ENCODE measurements around the gene KDELR3. TPM values are rescaled to one million over a fixed set of nuclear protein-coding genes. Genes with fewer than 3 reads are reported as not detected.

KDELR3 gene
- total RNA-seq, 1 donor from 2014 or later: 7.1 TPM

DNA sequence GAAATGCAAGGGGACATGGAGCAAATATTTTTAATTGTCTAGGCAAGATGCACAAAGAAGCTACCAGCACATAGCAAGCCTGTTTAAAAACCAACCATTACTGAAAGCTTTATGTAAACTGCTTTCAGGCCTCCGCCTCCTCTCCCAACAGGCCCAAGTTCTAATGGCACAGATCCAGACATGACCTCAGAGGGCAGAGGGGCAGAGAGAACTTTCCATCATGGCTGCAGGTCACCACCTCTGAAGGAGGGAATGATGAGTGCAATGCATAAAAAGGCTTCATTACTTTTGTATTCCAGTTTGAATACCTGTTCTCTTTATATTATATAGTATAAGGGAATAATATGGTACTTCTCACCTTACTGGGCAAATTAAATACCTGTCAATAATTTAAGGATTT lies 23.0 kb downstream of the KDELR3 start:
- Histone ChIP-seq H3K4me3 (ENCODE audit: low read depth, low read length) (no peak overlapping the region), H3K27me3 (ENCODE audit: control insufficient read depth, insufficient read depth, low read length) (no peaks in the 10 kb centered on the region), H3K36me3 (ENCODE audit: control insufficient read depth, insufficient read depth, low read length) (peaks cover 45% of the 10 kb centered on the region)
- DNase-seq (ENCODE audit: low read depth) (no peak), FAIRE-seq (no peak)
- TF ChIP-seq, protein P1, sequence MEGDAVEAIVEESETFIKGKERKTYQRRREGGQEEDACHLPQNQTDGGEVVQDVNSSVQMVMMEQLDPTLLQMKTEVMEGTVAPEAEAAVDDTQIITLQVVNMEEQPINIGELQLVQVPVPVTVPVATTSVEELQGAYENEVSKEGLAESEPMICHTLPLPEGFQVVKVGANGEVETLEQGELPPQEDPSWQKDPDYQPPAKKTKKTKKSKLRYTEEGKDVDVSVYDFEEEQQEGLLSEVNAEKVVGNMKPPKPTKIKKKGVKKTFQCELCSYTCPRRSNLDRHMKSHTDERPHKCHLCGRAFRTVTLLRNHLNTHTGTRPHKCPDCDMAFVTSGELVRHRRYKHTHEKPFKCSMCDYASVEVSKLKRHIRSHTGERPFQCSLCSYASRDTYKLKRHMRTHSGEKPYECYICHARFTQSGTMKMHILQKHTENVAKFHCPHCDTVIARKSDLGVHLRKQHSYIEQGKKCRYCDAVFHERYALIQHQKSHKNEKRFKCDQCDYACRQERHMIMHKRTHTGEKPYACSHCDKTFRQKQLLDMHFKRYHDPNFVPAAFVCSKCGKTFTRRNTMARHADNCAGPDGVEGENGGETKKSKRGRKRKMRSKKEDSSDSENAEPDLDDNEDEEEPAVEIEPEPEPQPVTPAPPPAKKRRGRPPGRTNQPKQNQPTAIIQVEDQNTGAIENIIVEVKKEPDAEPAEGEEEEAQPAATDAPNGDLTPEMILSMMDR (IDR thresholded peaks at IDR 0.05; ENCODE audit: insufficient read depth, low read length, severe bottlenecking): no peak

DNA sequence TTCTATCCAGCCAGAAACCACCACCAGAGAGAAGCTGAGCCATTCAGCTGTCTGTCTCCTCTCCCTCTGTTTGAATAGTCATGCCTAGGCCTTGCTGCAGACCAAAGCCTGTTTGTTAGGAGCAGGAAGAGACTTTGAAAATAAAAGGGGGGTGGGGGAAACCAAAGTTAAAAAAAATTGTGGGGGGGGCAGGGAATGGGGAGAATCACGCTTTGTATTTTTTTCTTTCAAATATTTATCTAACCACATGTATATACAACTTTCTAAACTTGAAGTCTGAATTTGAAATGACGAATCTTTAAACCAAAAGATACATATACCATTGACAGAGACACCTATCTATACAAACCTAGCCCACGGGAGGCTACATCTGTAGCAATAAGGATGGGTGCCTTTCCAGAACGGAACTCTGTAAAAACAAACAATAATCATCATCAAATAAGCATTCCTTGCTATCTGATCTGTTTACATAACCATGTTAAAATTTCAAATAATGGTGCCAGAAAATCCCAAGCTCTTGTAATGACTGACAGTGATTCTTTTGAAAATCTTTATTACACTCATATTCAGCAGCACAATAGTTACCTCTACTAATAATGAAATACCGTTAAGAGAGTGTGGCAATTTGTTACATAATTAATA lies 23.9 kb downstream of the KDELR3 start:
- H3K27me3 ChIP-seq (ENCODE audit: control insufficient read depth, insufficient read depth, low read length): no peaks in the 10 kb centered on the region
- H3K36me3 ChIP-seq (ENCODE audit: control insufficient read depth, insufficient read depth, low read length): peaks cover 48% of the 10 kb centered on the region
- DNase-seq (ENCODE audit: low read depth): no peak
- FAIRE-seq: no peak
- H3K4me3 ChIP-seq (ENCODE audit: low read depth, low read length): no peak overlapping the region
- TF ChIP-seq, protein P1 (IDR thresholded peaks at IDR 0.05; ENCODE audit: insufficient read depth, low read length, severe bottlenecking): no peak

DNA sequence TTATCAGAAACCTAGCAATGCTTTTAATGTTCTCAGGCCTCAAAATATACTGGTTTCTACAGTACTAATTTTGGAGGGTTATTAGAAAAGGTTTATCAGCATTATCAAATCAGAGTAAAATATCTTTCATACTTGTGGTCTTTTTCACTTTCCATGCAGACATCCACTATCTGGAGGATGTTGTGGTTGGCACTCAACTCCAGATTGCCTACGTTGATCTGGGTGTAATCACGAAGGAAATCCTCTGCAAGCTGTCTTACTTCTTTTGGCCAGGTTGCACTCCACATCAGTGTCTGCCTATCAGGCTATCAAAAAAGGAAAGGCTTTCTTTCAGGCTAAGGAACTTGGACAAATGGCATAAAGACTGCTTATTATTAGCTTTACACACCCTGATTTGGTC lies 26.6 kb downstream of the KDELR3 start:
- TF ChIP-seq, protein P1 (IDR thresholded peaks at IDR 0.05; ENCODE audit: insufficient read depth, low read length, severe bottlenecking): no peak
- H3K36me3 ChIP-seq (ENCODE audit: control insufficient read depth, insufficient read depth, low read length): peaks cover 47% of the 10 kb centered on the region

DNA sequence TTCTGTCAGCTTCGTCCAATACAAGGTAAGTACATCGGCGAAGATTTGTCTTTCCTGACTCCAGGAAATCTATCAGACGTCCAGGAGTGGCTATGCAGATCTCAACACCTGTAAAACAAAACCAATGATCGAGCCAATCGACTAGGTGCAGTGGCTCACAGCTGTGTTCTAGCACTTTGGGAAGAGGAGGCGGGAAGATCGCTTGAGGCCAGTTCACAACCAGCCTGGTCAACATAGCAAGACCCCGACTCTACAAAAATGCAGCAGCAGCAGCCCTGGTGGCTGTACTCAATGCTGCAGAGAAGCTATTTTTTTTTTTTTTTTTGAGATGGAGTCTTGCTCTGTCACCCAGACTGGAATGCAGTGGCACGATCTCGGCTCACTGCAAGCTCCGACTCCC lies 27.0 kb downstream of the KDELR3 start:
- DNase-seq (ENCODE audit: low read depth) (no peak), FAIRE-seq (no peak)
- H3K36me3 ChIP-seq (ENCODE audit: control insufficient read depth, insufficient read depth, low read length): peaks cover 44% of the 10 kb centered on the region
- no peaks in the 10 kb centered on the region for H3K27me3 ChIP-seq (ENCODE audit: control insufficient read depth, insufficient read depth, low read length)
- no peak overlapping the region for H3K4me3 ChIP-seq (ENCODE audit: low read depth, low read length)
- TF ChIP-seq, protein P1 (IDR thresholded peaks at IDR 0.05; ENCODE audit: insufficient read depth, low read length, severe bottlenecking): no peak

More for the DNA sequence above, 26.6 kb downstream of the KDELR3 start:
- DNase-seq (ENCODE audit: low read depth) (no peak), FAIRE-seq (no peak)
- Histone ChIP-seq H3K27me3 (ENCODE audit: control insufficient read depth, insufficient read depth, low read length) (no peaks in the 10 kb centered on the region), H3K4me3 (ENCODE audit: low read depth, low read length) (no peak overlapping the region)

DNA sequence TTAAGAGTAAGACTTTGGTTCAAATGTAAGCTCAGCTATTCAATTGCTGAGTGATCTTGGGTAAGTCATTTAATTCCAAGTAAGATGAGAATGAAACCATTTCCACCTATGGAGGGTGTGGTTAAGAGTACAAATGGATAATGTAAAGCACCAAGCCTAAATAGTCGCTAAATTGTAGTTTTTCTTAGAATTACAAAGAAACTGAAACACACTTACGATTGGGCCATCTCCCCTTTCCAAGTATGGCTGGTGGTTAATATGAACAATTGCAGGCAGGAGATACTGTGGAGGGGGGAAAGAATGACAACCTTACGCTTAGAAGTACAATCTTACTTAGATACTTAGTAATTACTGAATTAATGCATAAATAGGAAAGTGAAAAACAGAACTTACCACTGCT lies 30.0 kb downstream of the KDELR3 start:
- peaks cover 36% of the 10 kb centered on the region for H3K36me3 ChIP-seq (ENCODE audit: control insufficient read depth, insufficient read depth, low read length)
- no peak for DNase-seq (ENCODE audit: low read depth)
- H3K27me3 ChIP-seq (ENCODE audit: control insufficient read depth, insufficient read depth, low read length): no peaks in the 10 kb centered on the region
- TF ChIP-seq, protein P1 (IDR thresholded peaks at IDR 0.05; ENCODE audit: insufficient read depth, low read length, severe bottlenecking): no peak
- no peak for FAIRE-seq
- H3K4me3 ChIP-seq (ENCODE audit: low read depth, low read length): no peak overlapping the region

Data from bronchial epithelial cell (primary cell).